ENCODE data around the gene ZNF627.

ZNF627 gene

DNA sequence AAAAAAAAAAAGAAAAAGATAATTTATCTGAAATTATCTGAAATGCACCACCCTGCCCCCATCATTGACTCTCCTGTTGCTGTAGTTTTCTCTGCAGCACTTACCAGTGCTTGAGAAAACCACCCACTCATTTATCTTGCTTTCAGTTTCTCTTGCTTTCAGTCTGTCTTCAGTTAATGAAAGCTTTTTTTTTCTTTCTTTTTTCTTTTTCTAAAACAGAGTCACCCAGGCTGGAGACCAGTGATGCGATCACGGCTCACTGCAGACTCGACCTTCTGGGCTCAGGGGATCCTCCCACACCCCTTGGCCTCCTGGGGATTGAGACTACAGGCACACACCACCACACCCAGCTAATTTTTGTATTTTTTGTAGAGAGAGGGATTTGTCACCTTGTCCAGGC lies 15.5 kb upstream of the ZNF627 start:
- TF ChIP-seq, protein P1, sequence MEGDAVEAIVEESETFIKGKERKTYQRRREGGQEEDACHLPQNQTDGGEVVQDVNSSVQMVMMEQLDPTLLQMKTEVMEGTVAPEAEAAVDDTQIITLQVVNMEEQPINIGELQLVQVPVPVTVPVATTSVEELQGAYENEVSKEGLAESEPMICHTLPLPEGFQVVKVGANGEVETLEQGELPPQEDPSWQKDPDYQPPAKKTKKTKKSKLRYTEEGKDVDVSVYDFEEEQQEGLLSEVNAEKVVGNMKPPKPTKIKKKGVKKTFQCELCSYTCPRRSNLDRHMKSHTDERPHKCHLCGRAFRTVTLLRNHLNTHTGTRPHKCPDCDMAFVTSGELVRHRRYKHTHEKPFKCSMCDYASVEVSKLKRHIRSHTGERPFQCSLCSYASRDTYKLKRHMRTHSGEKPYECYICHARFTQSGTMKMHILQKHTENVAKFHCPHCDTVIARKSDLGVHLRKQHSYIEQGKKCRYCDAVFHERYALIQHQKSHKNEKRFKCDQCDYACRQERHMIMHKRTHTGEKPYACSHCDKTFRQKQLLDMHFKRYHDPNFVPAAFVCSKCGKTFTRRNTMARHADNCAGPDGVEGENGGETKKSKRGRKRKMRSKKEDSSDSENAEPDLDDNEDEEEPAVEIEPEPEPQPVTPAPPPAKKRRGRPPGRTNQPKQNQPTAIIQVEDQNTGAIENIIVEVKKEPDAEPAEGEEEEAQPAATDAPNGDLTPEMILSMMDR (IDR thresholded peaks at IDR 0.05; ENCODE audit: insufficient read depth, low read length, missing control alignments), result no peak
- ChIA-PET CTCF (interaction anchor here (2.0 to 14.8 kb wide), 3 partner anchors 9 to 99 kb away, joined by 4 to 123 read pairs (median 5); partner anchors contain the start of gene ELOF1), POLR2A (no interaction called here)
- no peak for DNase-seq (ENCODE audit: low read depth, low spot score)
- H3K4me3 ChIP-seq (ENCODE audit: low read depth, low read length), result no peak overlapping the region

DNA sequence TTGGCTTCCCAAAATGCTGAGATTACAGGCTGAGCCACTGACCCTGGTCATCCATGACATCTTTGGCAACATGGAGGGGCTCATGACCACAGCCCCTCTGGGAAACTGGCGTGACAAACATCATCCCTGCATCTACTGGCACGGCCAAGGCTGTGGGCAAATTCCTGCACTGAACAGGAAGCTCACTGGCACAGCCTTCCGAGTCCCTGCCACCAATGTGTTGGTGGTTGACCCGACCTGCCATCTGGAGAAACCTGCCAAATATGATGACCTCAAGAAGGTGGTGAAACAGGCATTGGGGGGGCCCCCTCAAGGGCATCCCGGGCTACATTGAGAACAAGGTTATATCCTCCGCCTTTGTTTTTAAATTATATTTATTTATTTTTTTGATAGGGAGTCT lies 11.0 kb upstream of the ZNF627 start:
- CTCF ChIA-PET, result interaction anchor here (0.6 to 14.8 kb wide), 7 partner anchors 8 to 92 kb away, joined by 3 to 123 read pairs (median 9); partner anchors contain the start of genes ACP5 and ELOF1
- TF ChIP-seq, protein P1 (IDR thresholded peaks at IDR 0.05; ENCODE audit: insufficient read depth, low read length, missing control alignments), result no peak

GRCh38 chr19:11587302-11587974 lies 9.8 kb upstream of the ZNF627 start:
- CTCF ChIA-PET, result interaction anchor here (0.5 to 14.8 kb wide), 11 partner anchors 9 to 238 kb away, joined by 3 to 123 read pairs (median 9); partner anchors contain the start of genes ACP5 and ELOF1
- no peak overlapping the region; the same call in 1 of the 2 replicates for H3K4me3 ChIP-seq (ENCODE audit: low read depth, low read length)
- TF ChIP-seq, protein P1 (IDR thresholded peaks at IDR 0.05; ENCODE audit: insufficient read depth, low read length, missing control alignments), result peak; percentile 87
- POLR2A ChIA-PET, result no interaction called here
- no peak for DNase-seq (ENCODE audit: low read depth, low spot score)

More for the DNA sequence above, 11.0 kb upstream of the ZNF627 start:
- no peak overlapping the region for H3K4me3 ChIP-seq (ENCODE audit: low read depth, low read length)
- POLR2A ChIA-PET, result no interaction called here
- DNase-seq (ENCODE audit: low read depth, low spot score), result no peak

- ChIA-PET CTCF (interaction anchor here (0.5 to 3.3 kb wide), 14 partner anchors 8 to 292 kb away, joined by 3 to 18 read pairs (median 4); partner anchors contain the start of genes ACP5, PRKCSH and TSPAN16), POLR2A (no interaction called here)
- H3K4me3 ChIP-seq (ENCODE audit: low read depth, low read length), result no peak overlapping the region; the same call in 1 of the 2 replicates
- TF ChIP-seq, protein P1 (IDR thresholded peaks at IDR 0.05; ENCODE audit: insufficient read depth, low read length, missing control alignments), result no peak
- no peak for DNase-seq (ENCODE audit: low read depth, low spot score)
These were observed 9.2 kb upstream of the ZNF627 start for GRCh38 chr19:11587975-11588631.

GRCh38 chr19:11594084-11594483 lies 3.2 kb upstream of the ZNF627 start:
- DNase-seq (ENCODE audit: low read depth, low spot score), result no peak
- H3K4me3 ChIP-seq (ENCODE audit: low read depth, low read length), result no peak overlapping the region
- POLR2A ChIA-PET, result no interaction called here
- TF ChIP-seq, protein P1 (IDR thresholded peaks at IDR 0.05; ENCODE audit: insufficient read depth, low read length, missing control alignments), result no peak
- CTCF ChIA-PET, result interaction anchor here (1.2 to 2.0 kb wide), 3 partner anchors 15 to 58 kb away, joined by 3 to 6 read pairs (median 4); no protein-coding TSS in a partner anchor

- no peak overlapping the region for H3K4me3 ChIP-seq (ENCODE audit: low read depth, low read length)
- POLR2A ChIA-PET, result no interaction called here
- CTCF ChIA-PET, result interaction anchor here (0.8 to 2.0 kb wide), 2 partner anchors 8 to 60 kb away, joined by 5 read pairs; no protein-coding TSS in a partner anchor
- TF ChIP-seq, protein P1 (IDR thresholded peaks at IDR 0.05; ENCODE audit: insufficient read depth, low read length, missing control alignments), result no peak
- no peak for DNase-seq (ENCODE audit: low read depth, low spot score)
These were observed 1.1 kb upstream of the ZNF627 start for GRCh38 chr19:11596156-11596555.

Data from AG04449 (cell line).